ENCODE results near the gene VPS37D. TPM values are rescaled to one million over a fixed set of nuclear protein-coding genes. Genes with fewer than 3 reads are reported as not detected.

The VPS37D gene
- total and polyA plus RNA-seq, 2 experiments from 2014 or later, result 5.6 to 9.5 TPM

- Histone ChIP-seq H3K36me3 (replicated peaks; ENCODE audit: insufficient read depth, low read depth) (no peaks in the 10 kb centered on the region), H2AFZ (no peak overlapping the region), H4K20me1 (ENCODE audit: insufficient read depth, poor library complexity, severe bottlenecking) (no peaks in the 10 kb centered on the region), H3K27ac (peak overlapping the region; percentile 55), H3K4me2 (no peak overlapping the region), H3K9me3 (ENCODE audit: low read depth) (no peaks in the 10 kb centered on the region), H3K79me2 (no peaks in the 10 kb centered on the region), H3K4me3 (no peak overlapping the region), H3K9me2 (replicated peaks; ENCODE audit: insufficient read depth) (no peaks in the 10 kb centered on the region), H3K27me3 (no peaks in the 10 kb centered on the region), H3K4me1 (ENCODE audit: insufficient read depth) (peaks cover 6% of the 10 kb centered on the region)
- WGBS (ENCODE audit: low lambda C conversion rate, missing lambda C conversion rate), result 86% methylated on average over 15 of the region's 15 CpGs
- TF ChIP-seq EZH2 (IDR thresholded peaks at IDR 0.05; ENCODE audit: borderline replicate concordance) (no peak), EZH2phosphoT487 (IDR thresholded peaks at IDR 0.05; ENCODE audit: low read depth, severe bottlenecking, unreplicated experiment) (no peak), CTCF (IDR thresholded peaks at IDR 0.05; ENCODE audit: poor library complexity) (no peak)
- peak; percentile 62 for DNase-seq (ENCODE audit: low spot score)
Observed at GRCh38 chr7:73699370-73700068, 31.9 kb downstream of the VPS37D start.

- H3K4me2 ChIP-seq, result no peak overlapping the region
- TF ChIP-seq CTCF (IDR thresholded peaks at IDR 0.05; ENCODE audit: poor library complexity), result no peak
- TF ChIP-seq EZH2 (IDR thresholded peaks at IDR 0.05; ENCODE audit: borderline replicate concordance), result no peak
- TF ChIP-seq EZH2phosphoT487 (IDR thresholded peaks at IDR 0.05; ENCODE audit: low read depth, severe bottlenecking, unreplicated experiment), result no peak
- peak overlapping the region; percentile 55 for H3K27ac ChIP-seq
- no peaks in the 10 kb centered on the region for H3K79me2 ChIP-seq
- H3K27me3 ChIP-seq, result no peaks in the 10 kb centered on the region
- no peak overlapping the region for H3K4me3 ChIP-seq
- peaks cover 8% of the 10 kb centered on the region for H3K4me1 ChIP-seq (ENCODE audit: insufficient read depth)
- 95% methylated on average over 12 of the region's 14 CpGs for WGBS (ENCODE audit: low lambda C conversion rate, missing lambda C conversion rate)
- no peaks in the 10 kb centered on the region for H3K9me2 ChIP-seq (replicated peaks; ENCODE audit: insufficient read depth)
- DNase-seq (ENCODE audit: low spot score), result peak; percentile 8
- no peaks in the 10 kb centered on the region for H4K20me1 ChIP-seq (ENCODE audit: insufficient read depth, poor library complexity, severe bottlenecking)
- no peaks in the 10 kb centered on the region for H3K36me3 ChIP-seq (replicated peaks; ENCODE audit: insufficient read depth, low read depth)
- no peaks in the 10 kb centered on the region for H3K9me3 ChIP-seq (ENCODE audit: low read depth)
- H2AFZ ChIP-seq, result no peak overlapping the region
Observed at GRCh38 chr7:73700069-73700423, 32.4 kb downstream of the VPS37D start.

GRCh38 chr7:73700581-73701134 is 33.0 kb downstream of the VPS37D start:
- H3K27me3 ChIP-seq, result no peaks in the 10 kb centered on the region

More at GRCh38 chr7:73700581-73701134, 33.0 kb downstream of the VPS37D start:
- no peaks in the 10 kb centered on the region for H3K79me2 ChIP-seq
- no peak overlapping the region for H2AFZ ChIP-seq
- H3K4me1 ChIP-seq (ENCODE audit: insufficient read depth), result peaks cover 8% of the 10 kb centered on the region
- DNase-seq (ENCODE audit: low spot score), result no peak
- TF ChIP-seq EZH2phosphoT487 (IDR thresholded peaks at IDR 0.05; ENCODE audit: low read depth, severe bottlenecking, unreplicated experiment) (no peak), EZH2 (IDR thresholded peaks at IDR 0.05; ENCODE audit: borderline replicate concordance) (no peak), CTCF (IDR thresholded peaks at IDR 0.05; ENCODE audit: poor library complexity) (no peak)
- no peaks in the 10 kb centered on the region for H3K9me3 ChIP-seq (ENCODE audit: low read depth)
- H3K36me3 ChIP-seq (replicated peaks; ENCODE audit: insufficient read depth, low read depth), result no peaks in the 10 kb centered on the region
- no peak overlapping the region for H3K4me3 ChIP-seq
- H3K9me2 ChIP-seq (replicated peaks; ENCODE audit: insufficient read depth), result no peaks in the 10 kb centered on the region
- WGBS (ENCODE audit: low lambda C conversion rate, missing lambda C conversion rate), result 93% methylated on average over 14 of the region's 15 CpGs
- no peaks in the 10 kb centered on the region for H4K20me1 ChIP-seq (ENCODE audit: insufficient read depth, poor library complexity, severe bottlenecking)
- no peak overlapping the region for H3K4me2 ChIP-seq
- H3K27ac ChIP-seq, result no peak overlapping the region
